HepG2 (cell line): ENCODE data around the gene RABGAP1L. TPM values are rescaled to one million over a fixed set of nuclear protein-coding genes. Genes with fewer than 3 reads are reported as not detected.

Experiments
- ATAC-seq: fragments of 200-7000 bp; cut with Tn5 transposase; 3 replicates; pipeline ENCODE4 v1.9.1; 2020; ENCODE audit warnings: mild to moderate bottlenecking, moderate library complexity
- BruUV-seq: library from RNA; stranded (reverse); fragments of 400-500 nt; replicated peaks from 2 replicates; lab custom pipeline; 2021; lab: Mats Ljungman, UMichigan
- CTCF ChIA-PET: fragments of 300-600 bp; formaldehyde crosslinking; extraction: SDS; loops from one replicate; lab custom pipeline; 2021; ENCODE audit warnings: low total read pairs, inconsistent platforms, low intra/inter-chr PET ratio; lab: Yijun Ruan, JAX
- POLR2A ChIA-PET: fragments of 350-600 bp; sonication (Branson Sonifier 250); formaldehyde crosslinking; loops from one replicate; lab custom pipeline; 2020; ENCODE audit warnings: antibody characterized with exemption, inconsistent platforms; lab: Yijun Ruan, JAX
- DNase-seq: peaks from one replicate; pipeline ENCODE4 v3.0.0-alpha.2; 2015; ENCODE audit warnings: low spot score
- FAIRE-seq: peaks from 3 replicates; lab custom pipeline; 2011; peaks lifted over from hg19 to GRCh38; lab: Jason Lieb, UNC
- H2AFZ ChIP-seq: one replicate; pipeline ENCODE4 v1.6.1; 2011; ENCODE audit warnings: low read length, inconsistent platforms
- H3K27ac ChIP-seq: fragments of 300-600 bp; 3 replicates; pipeline ENCODE4 v1.8.0; 2011; ENCODE audit warnings: mixed run types, mild to moderate bottlenecking, mixed read lengths, low read length, inconsistent platforms; ENCODE audit not compliant: insufficient read depth; ENCODE audit errors: extremely low read length
- H3K27me3 ChIP-seq, 2 experiments: fragments of 200-600 bp in 1 of 2; 2 replicates in 1 of 2; 3 replicates in 1 of 2; pipeline versions ENCODE4 v1.6.0 to v1.8.0; 2011; ENCODE audit warnings: low read length in 2 of 2, mild to moderate bottlenecking in 2 of 2, moderate library complexity in 2 of 2, inconsistent platforms in 1 of 2; ENCODE audit not compliant: insufficient read depth in 2 of 2, control insufficient read depth in 1 of 2
- H3K36me3 ChIP-seq, 2 experiments: fragments of 200-600 bp in 1 of 2; replicated peaks in 1 of 2; 2 replicates in 1 of 2; 3 replicates in 1 of 2; pipeline versions ENCODE4 v1.5.1 to v1.8.0; 2011; ENCODE audit warnings: low read length in 2 of 2, inconsistent platforms in 1 of 2; ENCODE audit not compliant: insufficient read depth in 2 of 2, control insufficient read depth in 1 of 2
- H3K4me1 ChIP-seq: 2 replicates; pipeline ENCODE4 v1.5.1; 2012; ENCODE audit warnings: low read length, inconsistent platforms; ENCODE audit not compliant: insufficient read depth
- H3K4me2 ChIP-seq: 2 replicates; pipeline ENCODE4 v1.6.0; 2011; ENCODE audit warnings: low read depth, low read length, inconsistent platforms
- H3K4me3 ChIP-seq, 3 experiments: fragments of 200-600 bp in 1 of 3; sonication (generic), shearing (Covaris generic) in 1 of 3; replicated peaks in 1 of 3; 2 replicates each; pipeline ENCODE4 v1.5.1; 2011 to 2016; ENCODE audit warnings: low read length in 3 of 3, inconsistent platforms in 2 of 3, low read depth in 2 of 3, mild to moderate bottlenecking in 2 of 3, control low read depth in 1 of 3, mixed read lengths in 1 of 3; ENCODE audit not compliant: insufficient read depth in 1 of 3
- H3K79me2 ChIP-seq: one replicate; pipeline ENCODE4 v1.6.1; 2011; ENCODE audit warnings: low read length, inconsistent platforms; ENCODE audit not compliant: insufficient read depth
- H3K9ac ChIP-seq: 2 replicates; pipeline ENCODE4 v1.6.0; 2011; ENCODE audit warnings: mild to moderate bottlenecking, low read depth, low read length, inconsistent platforms; ENCODE audit not compliant: insufficient read depth
- H3K9me3 ChIP-seq: 2 replicates; pipeline ENCODE4 v1.5.1; 2012; ENCODE audit warnings: mild to moderate bottlenecking, low read length
- H4K20me1 ChIP-seq: 2 replicates; pipeline ENCODE4 v1.6.0; 2011; ENCODE audit warnings: inconsistent platforms, mild to moderate bottlenecking, low read length, moderate library complexity; ENCODE audit not compliant: insufficient read depth
- ARNTL ChIP-seq: sonication (generic); formaldehyde crosslinking; IDR thresholded peaks from 2 replicates; pipeline ENCODE4 v1.4.0; 2020; ENCODE audit warnings: mild to moderate bottlenecking, missing genetic modification reagents
- HOXD1 ChIP-seq: sonication (generic); formaldehyde crosslinking; IDR thresholded peaks from 2 replicates; pipeline ENCODE4 v1.5.0; 2020; ENCODE audit warnings: missing genetic modification reagents
- ZMYM4 ChIP-seq: sonication (generic); formaldehyde crosslinking; IDR thresholded peaks from 2 replicates; pipeline ENCODE4 v1.8.1; 2023; ENCODE audit warnings: mild to moderate bottlenecking, missing genetic modification reagents
- ZNF552 ChIP-seq: sonication (generic); formaldehyde crosslinking; IDR thresholded peaks from 2 replicates; pipeline ENCODE4 v1.9.0; 2022; ENCODE audit warnings: missing genetic modification reagents, mild to moderate bottlenecking, borderline replicate concordance
- ZNF761 ChIP-seq: sonication (generic); formaldehyde crosslinking; conservative IDR thresholded peaks from 2 replicates; pipeline ENCODE4 v1.4.0; 2020; ENCODE audit warnings: mild to moderate bottlenecking, missing genetic modification reagents
- WGBS: methylation state at CpG from one replicate; pipeline ENCODE4 v1.1.6; 2017; ENCODE audit warnings: low lambda C conversion rate; 5-methylcytosine and 5-hydroxymethylcytosine counted together
- in situ Hi-C: cut with HindIII; loops from 2 replicates; pipeline ENCODE4 v1.10.0; 2017; ENCODE audit warnings: low pct_unique_long_range_greater_than_20kb; ENCODE audit not compliant: extremely low pct_ligation_motif_present
- intact Hi-C: fragments of 100-400 bp; cut with micrococcal nuclease; formaldehyde crosslinking; loops from one replicate; pipeline ENCODE4 v1.10.0; 2022; ENCODE audit not compliant: unreplicated experiment
- polyA plus RNA-seq, 8 experiments: library from polyadenylated mRNA; depleted of rRNA in 3 of 8; stranded (reverse) in 7 of 8; unstranded in 1 of 8; fragments of >200 nt; fragmentation: Illumina TruSeq in 4 of 8; extraction: Trizol in 4 of 8; gene quantifications; 2 replicates each; pipeline versions ENCODE4 v1.2.1 to v1.2.3, GENCODE V29; 2011 to 2016; ENCODE audit warnings: low read depth in 4 of 8, missing spikeins in 1 of 8, mixed read lengths in 1 of 8; ENCODE audit not compliant: insufficient read depth in 1 of 8
- total RNA-seq, 5 experiments: library from RNA; depleted of rRNA; stranded (reverse); fragments of >200 nt; fragmentation: Illumina TruSeq; extraction: Trizol; gene quantifications; 2 replicates each; pipeline ENCODE4 v1.2.3, GENCODE V29; 2016; ENCODE audit warnings: low read depth in 1 of 5

The RABGAP1L gene
- total and polyA plus RNA-seq, 2 of the 13 experiments (the other 11 are each of a cell fraction or from before 2014, with no cell fraction given) = 7.9 to 22.6 TPM

GRCh38 chr1:174274884-174275283, 115.6 kb downstream of the RABGAP1L start:
- no peak for TF ChIP-seq HOXD1 (CRISPR knock-in tag)
- TF ChIP-seq ARNTL (CRISPR knock-in tag) = no peak
- TF ChIP-seq ZNF761 (CRISPR knock-in tag) = no peak
- TF ChIP-seq ZMYM4 (CRISPR knock-in tag) = no peak
- Histone ChIP-seq H2AFZ (no peak overlapping the region), H3K9ac (no peak overlapping the region), H3K4me3 (no peak overlapping the region), H3K4me2 (no peak overlapping the region), H3K27me3 (no peaks in the 10 kb centered on the region), H3K27ac (no peak overlapping the region), H3K4me1 (peaks cover 49% of the 10 kb centered on the region), H3K79me2 (no peaks in the 10 kb centered on the region), H3K36me3 (no peaks in the 10 kb centered on the region), H3K9me3 (no peaks in the 10 kb centered on the region), H4K20me1 (no peaks in the 10 kb centered on the region)
- DNase-seq = no peak
- POLR2A ChIA-PET = no interaction called here
- 98% methylated on average over 2 of the region's 2 CpGs for WGBS
- ATAC-seq = no peak
- CTCF ChIA-PET = no interaction called here
- no TSS peak for BruUV-seq
- FAIRE-seq = no peak
- in situ Hi-C loops = loop anchor here (25.0 kb wide), 1 partner anchor 712 kb away; the partner anchor contains the start of gene CACYBP
- intact Hi-C loops = no loop called here

- Histone ChIP-seq H3K9ac (no peak overlapping the region), H3K4me3 (no peak overlapping the region), H3K4me1 (peaks cover 37% of the 10 kb centered on the region), H3K27ac (no peak overlapping the region), H4K20me1 (no peaks in the 10 kb centered on the region), H3K36me3 (no peaks in the 10 kb centered on the region), H3K27me3 (no peaks in the 10 kb centered on the region)
- in situ Hi-C loops (no loop called here), intact Hi-C loops (no loop called here)
- BruUV-seq = no TSS peak
- no peak for ATAC-seq
- no peak for TF ChIP-seq ZNF552
- TF ChIP-seq, all 625 proteins: peak for 0
- Histone ChIP-seq H3K79me2 (no peaks in the 10 kb centered on the region), H3K9me3 (no peaks in the 10 kb centered on the region), H2AFZ (no peak overlapping the region), H3K4me2 (no peak overlapping the region)
- CTCF ChIA-PET = no interaction called here
- WGBS = 100% methylated on average over 1 of the region's 1 CpG
- POLR2A ChIA-PET = no interaction called here
- no peak for FAIRE-seq
- DNase-seq = no peak
Measured at GRCh38 chr1:174276087-174276486, 116.8 kb downstream of the RABGAP1L start.
